Vagina (tissue), 2 donors: Measurements from ENCODE around the gene ENPP7.

Experiments
- POLR2A ChIP-seq, 2 donors: fragments of 450-650 bp; IDR thresholded peaks; one replicate each; pipeline ENCODE4 v1.6.1; 2017; ENCODE audit warnings: antibody characterized with exemption in 2 of 2, mild to moderate bottlenecking in 2 of 2, moderate library complexity in 2 of 2
- TF ChIP-seq, protein P1 (sequence below), 3 experiments: fragments of 450-650 bp in 2 of 3; fragments of 200-600 bp in 1 of 3; sonication (generic) in 1 of 3; IDR thresholded peaks; one replicate each; pipeline ENCODE4 v1.5.1; 2017 to 2019; ENCODE audit warnings: antibody characterized with exemption in 3 of 3, mild to moderate bottlenecking in 2 of 3, moderate library complexity in 2 of 3

DNA sequence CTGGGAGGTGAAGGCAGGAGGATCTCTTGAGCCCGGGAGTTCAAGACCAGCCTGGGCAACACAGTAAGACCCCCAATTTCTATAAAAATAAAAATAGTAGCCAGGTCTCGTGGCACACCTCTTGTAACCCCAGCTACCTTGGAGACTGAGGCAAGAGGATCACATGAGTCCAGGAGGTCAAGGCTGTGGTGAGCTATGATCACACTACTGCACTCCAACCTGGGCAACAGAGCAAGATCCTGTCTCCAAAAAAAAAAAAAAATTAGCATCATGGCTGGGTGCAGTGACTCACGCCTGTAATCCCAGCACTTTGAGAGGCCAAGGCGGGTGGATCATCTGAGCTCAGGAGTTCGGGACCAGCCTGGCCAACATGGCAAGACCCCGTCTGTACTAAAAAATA, 40.5 kb downstream of the ENPP7 start:
- TF ChIP-seq, protein P1, sequence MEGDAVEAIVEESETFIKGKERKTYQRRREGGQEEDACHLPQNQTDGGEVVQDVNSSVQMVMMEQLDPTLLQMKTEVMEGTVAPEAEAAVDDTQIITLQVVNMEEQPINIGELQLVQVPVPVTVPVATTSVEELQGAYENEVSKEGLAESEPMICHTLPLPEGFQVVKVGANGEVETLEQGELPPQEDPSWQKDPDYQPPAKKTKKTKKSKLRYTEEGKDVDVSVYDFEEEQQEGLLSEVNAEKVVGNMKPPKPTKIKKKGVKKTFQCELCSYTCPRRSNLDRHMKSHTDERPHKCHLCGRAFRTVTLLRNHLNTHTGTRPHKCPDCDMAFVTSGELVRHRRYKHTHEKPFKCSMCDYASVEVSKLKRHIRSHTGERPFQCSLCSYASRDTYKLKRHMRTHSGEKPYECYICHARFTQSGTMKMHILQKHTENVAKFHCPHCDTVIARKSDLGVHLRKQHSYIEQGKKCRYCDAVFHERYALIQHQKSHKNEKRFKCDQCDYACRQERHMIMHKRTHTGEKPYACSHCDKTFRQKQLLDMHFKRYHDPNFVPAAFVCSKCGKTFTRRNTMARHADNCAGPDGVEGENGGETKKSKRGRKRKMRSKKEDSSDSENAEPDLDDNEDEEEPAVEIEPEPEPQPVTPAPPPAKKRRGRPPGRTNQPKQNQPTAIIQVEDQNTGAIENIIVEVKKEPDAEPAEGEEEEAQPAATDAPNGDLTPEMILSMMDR (IDR thresholded peaks at IDR 0.05), result no peak
- TF ChIP-seq POLR2A (IDR thresholded peaks at IDR 0.05), result no peak
